ENCODE measurements around the gene FSTL3. TPM values are rescaled to one million over a fixed set of nuclear protein-coding genes. Genes with fewer than 3 reads are reported as not detected.

Gene FSTL3
- total and polyA plus RNA-seq, 2 of the 13 experiments (the other 11 are each of a cell fraction or from before 2014, with no cell fraction given) = 13.5 to 15.6 TPM

- no peak for TF ChIP-seq ZNF207 (IDR thresholded peaks at IDR 0.05; ENCODE audit: borderline replicate concordance)
- TF ChIP-seq TBX2 (CRISPR knock-in tag; IDR thresholded peaks at IDR 0.05; ENCODE audit: borderline replicate concordance) = peak; percentile 87
- TF ChIP-seq RCOR2 (CRISPR knock-in tag; IDR thresholded peaks at IDR 0.05) = peak; percentile 59; the same call in 1 of the 2 replicates
- peak; percentile 55 for TF ChIP-seq ZNF143 (CRISPR knock-in tag; IDR thresholded peaks at IDR 0.05)
- no peak for TF ChIP-seq ZNF607 (CRISPR knock-in tag; IDR thresholded peaks at IDR 0.05; ENCODE audit: borderline replicate concordance)
- 0 out of 2 replicates have a peak, but pooled peaks have one; percentile 63 for TF ChIP-seq NR2F2 (IDR thresholded peaks at IDR 0.05; ENCODE audit: borderline replicate concordance, low read depth)
- peak; percentile 40; the same call in 1 of the 2 replicates for TF ChIP-seq ZBTB3 (CRISPR knock-in tag; IDR thresholded peaks at IDR 0.05; ENCODE audit: borderline replicate concordance, low read depth)
- TF ChIP-seq ZNF646 (CRISPR knock-in tag; IDR thresholded peaks at IDR 0.05) = 0 out of 2 replicates have a peak, but pooled peaks have one; percentile 10
- no peak for TF ChIP-seq IKZF4 (CRISPR knock-in tag; IDR thresholded peaks at IDR 0.05; ENCODE audit: borderline replicate concordance, low read depth, not compliant biosample characterization)
- TF ChIP-seq FOSL2 (CRISPR knock-in tag; IDR thresholded peaks at IDR 0.05) = peak; percentile 50; the same call in 1 of the 2 replicates
- TF ChIP-seq ZSCAN20 (CRISPR knock-in tag; IDR thresholded peaks at IDR 0.05; ENCODE audit: borderline replicate concordance) = no peak
- TF ChIP-seq LCORL (IDR thresholded peaks at IDR 0.05) = no peak
- TF ChIP-seq LCORL (CRISPR knock-in tag; IDR thresholded peaks at IDR 0.05) = peak; percentile 77; the same call in 1 of the 2 replicates
- no peak for TF ChIP-seq FUBP1 (CRISPR knock-in tag; IDR thresholded peaks at IDR 0.05; ENCODE audit: borderline replicate concordance)
- TF ChIP-seq HMGXB3 (CRISPR knock-in tag; IDR thresholded peaks at IDR 0.05; ENCODE audit: borderline replicate concordance) = peak; percentile 60; the same call in 1 of the 2 replicates
- peak; percentile 86 for TF ChIP-seq RBM22 (optimal IDR thresholded peaks at IDR 0.05; ENCODE audit: low read length)
These were observed 15.3 kb upstream of the FSTL3 start (continued) for GRCh38 chr19:660793-661426.

All from HepG2 (cell line).